Measurements from ENCODE around the gene SLC44A3.

- TF ChIP-seq CTCF (conservative IDR thresholded peaks at IDR 0.05) (no peak), ZFX (IDR thresholded peaks at IDR 0.05) (no peak)
These were observed 63.9 kb downstream of the SLC44A3 start for GRCh38 chr1:94884106-94884505.

Measured in C4-2B (cell line).